ENCODE measurements around the gene KRTAP12-4.

DNA sequence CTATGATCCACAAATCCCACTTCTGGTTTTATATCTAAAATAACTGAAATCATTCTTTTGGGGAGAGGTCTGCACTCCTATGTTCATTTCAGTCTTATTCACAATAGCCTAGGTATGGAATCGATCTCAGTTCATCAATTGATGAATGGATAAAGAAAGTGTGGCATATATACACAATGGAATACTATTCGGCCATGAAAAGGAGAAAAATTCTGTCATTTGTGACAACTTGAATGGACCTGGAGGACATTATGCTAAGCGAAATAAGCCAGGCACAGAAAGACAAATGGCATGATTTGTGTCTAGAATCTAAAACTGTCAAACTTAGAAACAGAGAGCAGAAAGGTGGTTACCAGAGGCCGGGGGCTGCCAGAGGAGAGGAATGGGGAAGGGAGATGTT, 48.0 kb downstream of the KRTAP12-4 start:
- TF ChIP-seq SIX5 (IDR thresholded peaks at IDR 0.05; ENCODE audit: borderline replicate concordance in 1 of 2, insufficient read depth in 1 of 2, low read depth in 1 of 2, low read length in 2 of 2) (no peak), SMARCC2 (IDR thresholded peaks at IDR 0.05; ENCODE audit: low read depth) (no peak), FOXP1 (CRISPR knock-in tag; IDR thresholded peaks at IDR 0.05) (no peak), HCFC1 (IDR thresholded peaks at IDR 0.05; ENCODE audit: low read depth, low read length) (no peak), KAT7 (CRISPR knock-in tag; IDR thresholded peaks at IDR 0.05; ENCODE audit: borderline replicate concordance) (no peak), RCOR1 (IDR thresholded peaks at IDR 0.05; ENCODE audit: borderline replicate concordance in 1 of 2, low read depth in 2 of 2, low read length in 2 of 2) (no peak), POU5F1 (IDR thresholded peaks at IDR 0.05; ENCODE audit: borderline replicate concordance, low read depth, low read length, partially characterized antibody) (no peak)
